Measurements from ENCODE around the gene CAPS.
"Not testable (repeated sequence)": the region's sequence is repeated elsewhere in the genome, so short reads cannot be mapped to it uniquely, and the experiment has no call there.

CAPS gene

GRCh38 chr19:5958851-5959122, 44.7 kb downstream of the CAPS start:
- no peak overlapping the region for H3K27ac ChIP-seq
- TF ChIP-seq CTCF (IDR thresholded peaks at IDR 0.05) (no peak), ZFX (IDR thresholded peaks at IDR 0.05; ENCODE audit: borderline replicate concordance) (no peak)

GRCh38 chr19:5959260-5960004, 45.4 kb downstream of the CAPS start:
- TF ChIP-seq CTCF (IDR thresholded peaks at IDR 0.05) (no peak), ZFX (IDR thresholded peaks at IDR 0.05; ENCODE audit: borderline replicate concordance) (no peak)
- no peak overlapping the region for H3K27ac ChIP-seq

GRCh38 chr19:5960005-5961001, 46.2 kb downstream of the CAPS start:
- H3K27ac ChIP-seq: no peak overlapping the region
- TF ChIP-seq ZFX (IDR thresholded peaks at IDR 0.05; ENCODE audit: borderline replicate concordance): no peak
- no peak for TF ChIP-seq CTCF (IDR thresholded peaks at IDR 0.05)

GRCh38 chr19:5961641-5961968, 47.6 kb downstream of the CAPS start:
- H3K27ac ChIP-seq: not testable (repeated sequence)

- no peak for TF ChIP-seq ZFX (IDR thresholded peaks at IDR 0.05; ENCODE audit: borderline replicate concordance)
- TF ChIP-seq CTCF (IDR thresholded peaks at IDR 0.05): no peak
- H3K27ac ChIP-seq: no peak overlapping the region
Observed at GRCh38 chr19:5961969-5962945, 48.2 kb downstream of the CAPS start.

- not testable (repeated sequence) for H3K27ac ChIP-seq
Observed at GRCh38 chr19:5963259-5963658, 49.2 kb downstream of the CAPS start.

- no peak overlapping the region for H3K27ac ChIP-seq
- no peak for TF ChIP-seq CTCF (IDR thresholded peaks at IDR 0.05)
- no peak for TF ChIP-seq ZFX (IDR thresholded peaks at IDR 0.05; ENCODE audit: borderline replicate concordance)
Observed at GRCh38 chr19:5963855-5964254, 49.8 kb downstream of the CAPS start.
